Choroid plexus epithelial cell (primary cell): Measurements from ENCODE around the gene AMACR.
"Not testable (repeated sequence)": the region's sequence is repeated elsewhere in the genome, so short reads cannot be mapped to it uniquely, and the experiment has no call there.

Experiments
- DNase-seq: peaks from one replicate; pipeline ENCODE4 v3.0.0-alpha.2; 2010; ENCODE audit warnings: low read depth
- H3K4me3 ChIP-seq: 2 replicates; pipeline ENCODE4 v1.5.1; 2011; ENCODE audit warnings: low read depth, mild to moderate bottlenecking, control low read depth, low read length, moderate library complexity
- CTCF ChIP-seq: conservative IDR thresholded peaks from 2 replicates; pipeline ENCODE4 v1.5.1; 2011; ENCODE audit warnings: low read depth, mild to moderate bottlenecking, control low read depth, inconsistent platforms, low read length, moderate library complexity

Gene AMACR

DNA sequence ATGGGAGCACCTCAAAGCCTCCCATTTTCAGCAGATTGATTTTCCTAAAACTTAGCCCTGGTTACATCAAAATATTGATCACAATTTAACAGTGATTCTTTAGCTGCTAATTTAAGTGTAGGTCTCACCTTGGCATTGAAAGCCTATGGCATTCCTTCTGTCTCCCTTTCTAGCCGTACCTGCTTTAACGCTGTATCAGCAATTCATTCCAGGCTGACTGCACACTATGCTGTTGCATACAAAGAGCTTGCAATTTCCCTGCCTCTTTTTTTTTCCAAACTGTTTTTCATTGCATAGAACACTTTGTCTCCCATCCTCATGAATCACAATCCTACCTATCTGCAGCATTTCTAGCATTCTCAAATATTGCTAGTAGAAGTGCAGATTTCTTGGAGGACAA lies 8.9 kb upstream of the AMACR start:
- DNase-seq, result no peak
- H3K4me3 ChIP-seq, result no peak overlapping the region
- TF ChIP-seq CTCF, result no peak

DNA sequence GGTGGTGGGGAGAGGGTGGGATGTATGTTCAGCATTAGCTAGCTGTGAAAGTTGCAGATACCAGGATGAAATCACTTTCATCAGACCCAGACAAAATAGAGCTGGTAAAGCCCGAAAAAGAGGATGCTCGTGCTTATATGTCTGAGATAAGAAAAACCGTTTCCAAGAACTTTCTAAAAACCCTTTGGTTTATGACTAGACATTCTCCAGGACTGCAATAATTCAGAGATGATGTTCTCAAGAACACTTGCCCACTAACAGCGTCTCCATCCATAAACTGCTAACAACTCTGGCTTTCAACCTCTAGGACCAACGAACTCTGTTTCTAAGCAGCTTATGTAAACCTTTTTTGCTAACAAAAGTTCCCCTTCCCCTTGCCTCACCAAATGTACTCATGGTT lies 8.4 kb upstream of the AMACR start:
- DNase-seq, result no peak
- no peak overlapping the region for H3K4me3 ChIP-seq
- TF ChIP-seq CTCF, result no peak

- no peak for DNase-seq
- no peak overlapping the region for H3K4me3 ChIP-seq
- TF ChIP-seq CTCF, result no peak
Measured at GRCh38 chr5:34015120-34015822, 7.4 kb upstream of the AMACR start.

- H3K4me3 ChIP-seq, result no peak overlapping the region
- DNase-seq, result no peak
- no peak for TF ChIP-seq CTCF
Measured at GRCh38 chr5:34014626-34015025, 6.8 kb upstream of the AMACR start.

DNA sequence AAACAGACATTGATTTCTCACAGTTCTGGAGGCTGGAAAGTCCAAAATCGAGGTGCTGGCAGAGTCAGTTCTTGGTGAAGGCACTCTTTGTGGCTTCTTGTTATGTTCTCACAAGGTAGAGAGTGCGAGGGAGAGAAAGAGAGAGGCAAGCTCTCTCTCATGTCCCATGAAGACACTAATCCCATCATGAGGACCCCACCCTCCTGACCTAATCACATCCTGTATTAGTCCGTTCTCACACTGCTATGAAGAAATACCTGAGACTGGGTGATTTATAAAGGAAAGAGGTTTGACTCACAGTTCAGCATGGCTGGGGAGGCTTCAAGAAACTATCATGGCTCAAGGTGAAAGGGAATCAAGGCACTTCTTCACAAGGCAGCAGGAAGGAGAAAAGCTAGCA lies 5.7 kb upstream of the AMACR start:
- H3K4me3 ChIP-seq, result no peak overlapping the region
- TF ChIP-seq CTCF, result no peak
- no peak for DNase-seq

GRCh38 chr5:34012791-34013190 lies 4.9 kb upstream of the AMACR start:
- H3K4me3 ChIP-seq, result no peak overlapping the region
- DNase-seq, result no peak
- TF ChIP-seq CTCF, result no peak

- H3K4me3 ChIP-seq, result no peak overlapping the region
- no peak for TF ChIP-seq CTCF
- DNase-seq, result no peak
Measured at GRCh38 chr5:34011536-34011935, 3.7 kb upstream of the AMACR start.

DNA sequence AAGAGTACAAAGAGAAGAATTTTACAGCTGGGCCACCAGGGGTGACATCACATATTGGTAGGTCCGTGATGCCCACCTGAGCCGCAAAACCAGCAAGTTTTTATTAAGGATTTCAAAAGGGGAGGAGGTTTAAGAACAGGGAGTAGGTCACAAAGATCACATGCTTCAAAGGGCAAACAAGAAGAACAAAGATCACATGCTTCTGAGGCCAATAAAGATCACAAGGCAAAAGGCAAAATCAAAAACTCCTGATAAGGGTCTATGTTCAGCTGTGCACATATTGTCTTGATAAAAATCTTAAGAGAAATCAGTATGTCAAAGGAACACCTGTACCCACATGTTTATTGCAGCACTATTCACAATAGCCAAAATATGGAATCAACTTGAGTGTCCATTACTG lies 2.3 kb upstream of the AMACR start:
- not testable (repeated sequence) for DNase-seq, H3K4me3 ChIP-seq
